ENCODE measurements around the gene BICDL2. TPM values are rescaled to one million over a fixed set of nuclear protein-coding genes. Genes with fewer than 3 reads are reported as not detected.

The BICDL2 gene
- total and polyA plus RNA-seq, 9 of the 15 experiments (the other 6 are each of a cell fraction or from before 2014, with no cell fraction given): 0.09 to 0.28 (median 0.09) TPM; not detected in 6

DNA sequence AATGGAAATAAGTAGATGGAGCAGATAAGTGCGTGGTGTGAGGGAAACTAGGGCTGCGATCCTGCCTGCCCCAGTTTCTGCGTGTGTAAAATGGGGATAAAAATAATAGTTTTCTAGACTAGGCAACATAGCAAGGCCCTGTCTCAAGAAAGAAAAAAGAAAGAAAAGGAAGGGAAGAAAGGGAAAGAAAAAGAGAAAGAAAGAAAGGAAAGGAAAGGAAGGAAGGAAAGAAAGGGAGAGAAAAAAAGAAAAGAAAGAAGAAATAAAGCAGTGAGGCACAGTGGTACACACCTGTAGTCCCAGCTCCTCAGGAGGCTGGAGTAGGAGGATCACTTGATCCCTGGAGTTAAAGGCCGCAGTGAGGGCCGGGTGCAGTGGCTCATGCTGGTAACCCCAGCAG, 54.3 kb downstream of the BICDL2 start (continued):
- TF ChIP-seq, protein P1, sequence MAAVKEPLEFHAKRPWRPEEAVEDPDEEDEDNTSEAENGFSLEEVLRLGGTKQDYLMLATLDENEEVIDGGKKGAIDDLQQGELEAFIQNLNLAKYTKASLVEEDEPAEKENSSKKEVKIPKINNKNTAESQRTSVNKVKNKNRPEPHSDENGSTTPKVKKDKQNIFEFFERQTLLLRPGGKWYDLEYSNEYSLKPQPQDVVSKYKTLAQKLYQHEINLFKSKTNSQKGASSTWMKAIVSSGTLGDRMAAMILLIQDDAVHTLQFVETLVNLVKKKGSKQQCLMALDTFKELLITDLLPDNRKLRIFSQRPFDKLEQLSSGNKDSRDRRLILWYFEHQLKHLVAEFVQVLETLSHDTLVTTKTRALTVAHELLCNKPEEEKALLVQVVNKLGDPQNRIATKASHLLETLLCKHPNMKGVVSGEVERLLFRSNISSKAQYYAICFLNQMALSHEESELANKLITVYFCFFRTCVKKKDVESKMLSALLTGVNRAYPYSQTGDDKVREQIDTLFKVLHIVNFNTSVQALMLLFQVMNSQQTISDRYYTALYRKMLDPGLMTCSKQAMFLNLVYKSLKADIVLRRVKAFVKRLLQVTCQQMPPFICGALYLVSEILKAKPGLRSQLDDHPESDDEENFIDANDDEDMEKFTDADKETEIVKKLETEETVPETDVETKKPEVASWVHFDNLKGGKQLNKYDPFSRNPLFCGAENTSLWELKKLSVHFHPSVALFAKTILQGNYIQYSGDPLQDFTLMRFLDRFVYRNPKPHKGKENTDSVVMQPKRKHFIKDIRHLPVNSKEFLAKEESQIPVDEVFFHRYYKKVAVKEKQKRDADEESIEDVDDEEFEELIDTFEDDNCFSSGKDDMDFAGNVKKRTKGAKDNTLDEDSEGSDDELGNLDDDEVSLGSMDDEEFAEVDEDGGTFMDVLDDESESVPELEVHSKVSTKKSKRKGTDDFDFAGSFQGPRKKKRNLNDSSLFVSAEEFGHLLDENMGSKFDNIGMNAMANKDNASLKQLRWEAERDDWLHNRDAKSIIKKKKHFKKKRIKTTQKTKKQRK (IDR thresholded peaks at IDR 0.05; ENCODE audit: borderline replicate concordance, low read depth, low read length): no peak
- no peak for TF ChIP-seq KAT2B (IDR thresholded peaks at IDR 0.05; ENCODE audit: low read depth, low read length)
- TF ChIP-seq THRAP3 (IDR thresholded peaks at IDR 0.05; ENCODE audit: borderline replicate concordance): 0 out of 2 replicates have a peak, but pooled peaks have one; percentile 78
- TF ChIP-seq PHB2 (IDR thresholded peaks at IDR 0.05; ENCODE audit: low read depth): no peak
- no peak for TF ChIP-seq CSDE1 (IDR thresholded peaks at IDR 0.05)
- TF ChIP-seq SMARCC2 (IDR thresholded peaks at IDR 0.05; ENCODE audit: low read depth): no peak
- TF ChIP-seq KLF16 (IDR thresholded peaks at IDR 0.05): no peak
- peak; percentile 18; the same call in 1 of the 2 replicates for TF ChIP-seq NCOR1 (IDR thresholded peaks at IDR 0.05)
- no peak for TF ChIP-seq ELF2 (CRISPR knock-in tag; IDR thresholded peaks at IDR 0.05)
- TF ChIP-seq, protein P2, sequence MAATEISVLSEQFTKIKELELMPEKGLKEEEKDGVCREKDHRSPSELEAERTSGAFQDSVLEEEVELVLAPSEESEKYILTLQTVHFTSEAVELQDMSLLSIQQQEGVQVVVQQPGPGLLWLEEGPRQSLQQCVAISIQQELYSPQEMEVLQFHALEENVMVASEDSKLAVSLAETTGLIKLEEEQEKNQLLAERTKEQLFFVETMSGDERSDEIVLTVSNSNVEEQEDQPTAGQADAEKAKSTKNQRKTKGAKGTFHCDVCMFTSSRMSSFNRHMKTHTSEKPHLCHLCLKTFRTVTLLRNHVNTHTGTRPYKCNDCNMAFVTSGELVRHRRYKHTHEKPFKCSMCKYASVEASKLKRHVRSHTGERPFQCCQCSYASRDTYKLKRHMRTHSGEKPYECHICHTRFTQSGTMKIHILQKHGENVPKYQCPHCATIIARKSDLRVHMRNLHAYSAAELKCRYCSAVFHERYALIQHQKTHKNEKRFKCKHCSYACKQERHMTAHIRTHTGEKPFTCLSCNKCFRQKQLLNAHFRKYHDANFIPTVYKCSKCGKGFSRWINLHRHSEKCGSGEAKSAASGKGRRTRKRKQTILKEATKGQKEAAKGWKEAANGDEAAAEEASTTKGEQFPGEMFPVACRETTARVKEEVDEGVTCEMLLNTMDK (IDR thresholded peaks at IDR 0.05; ENCODE audit: borderline replicate concordance, insufficient read depth, low read depth, low read length, poor library complexity, severe bottlenecking): no peak
- TF ChIP-seq NRF1 (conservative IDR thresholded peaks at IDR 0.05 in 1 of 2, IDR thresholded peaks at IDR 0.05 in 1 of 2): no peak
- TF ChIP-seq ZC3H11A (IDR thresholded peaks at IDR 0.05; ENCODE audit: low read depth, low read length): no peak
- no peak for TF ChIP-seq FIP1L1 (IDR thresholded peaks at IDR 0.05; ENCODE audit: low read depth, low read length, poor library complexity, severe bottlenecking)
- TF ChIP-seq SIN3A (IDR thresholded peaks at IDR 0.05; ENCODE audit: borderline replicate concordance in 2 of 2, control insufficient read depth in 1 of 2, low read depth in 2 of 2, low read length in 2 of 2): no peak
- no peak for TF ChIP-seq SREBF2 (CRISPR knock-in tag; IDR thresholded peaks at IDR 0.05)
- TF ChIP-seq HNRNPUL1 (IDR thresholded peaks at IDR 0.05; ENCODE audit: low read length): no peak
- TF ChIP-seq ZSCAN32 (CRISPR knock-in tag; IDR thresholded peaks at IDR 0.05): no peak
- 0 out of 2 replicates have a peak, but pooled peaks have one; percentile 28 for TF ChIP-seq EHMT2 (IDR thresholded peaks at IDR 0.05)
- no peak for TF ChIP-seq NUFIP1 (IDR thresholded peaks at IDR 0.05; ENCODE audit: partially characterized antibody)
- TF ChIP-seq, protein P3, sequence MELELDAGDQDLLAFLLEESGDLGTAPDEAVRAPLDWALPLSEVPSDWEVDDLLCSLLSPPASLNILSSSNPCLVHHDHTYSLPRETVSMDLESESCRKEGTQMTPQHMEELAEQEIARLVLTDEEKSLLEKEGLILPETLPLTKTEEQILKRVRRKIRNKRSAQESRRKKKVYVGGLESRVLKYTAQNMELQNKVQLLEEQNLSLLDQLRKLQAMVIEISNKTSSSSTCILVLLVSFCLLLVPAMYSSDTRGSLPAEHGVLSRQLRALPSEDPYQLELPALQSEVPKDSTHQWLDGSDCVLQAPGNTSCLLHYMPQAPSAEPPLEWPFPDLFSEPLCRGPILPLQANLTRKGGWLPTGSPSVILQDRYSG (tag; conservative IDR thresholded peaks at IDR 0.05; ENCODE audit: low read depth): no peak

All from K562 (cell line).